Retina (tissue), 1 donor: ENCODE data around the gene GMPR.

Source experiments
- DNase-seq: peaks from one replicate; pipeline ENCODE4 v3.0.0-alpha.2; 2016

The GMPR gene

DNA sequence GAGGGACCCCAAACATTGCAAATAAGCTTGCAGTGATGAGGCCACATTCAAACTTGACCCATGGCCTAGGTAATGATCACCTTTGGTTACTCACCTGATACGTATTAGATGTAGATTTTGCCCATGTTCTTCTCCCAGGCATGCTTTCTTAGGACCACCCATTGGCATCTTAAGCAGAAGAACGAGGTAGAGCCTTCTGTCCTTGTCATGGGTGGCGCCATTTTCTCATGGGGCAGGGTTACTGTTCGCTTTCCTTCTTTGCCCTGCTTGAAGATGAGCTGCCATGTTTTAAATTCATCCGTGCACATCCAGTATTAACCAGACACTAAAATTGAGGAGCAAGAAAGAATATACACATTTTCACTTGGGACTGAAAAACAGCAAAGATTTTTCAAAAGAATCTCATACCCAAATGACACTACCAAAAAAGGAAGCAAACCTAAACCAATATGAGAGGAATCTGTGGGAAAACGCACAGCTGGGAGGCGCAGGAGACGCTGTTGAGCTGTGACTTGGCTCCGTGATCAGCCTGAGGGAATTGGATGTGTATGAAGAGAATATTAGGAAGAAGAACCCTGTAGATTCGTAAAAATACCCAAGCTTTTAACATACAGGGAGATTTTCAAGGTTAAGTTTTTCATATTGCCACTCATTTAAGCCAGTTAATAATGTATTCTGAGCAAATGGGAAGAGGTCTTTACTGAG lies 36.6 kb downstream of the GMPR start:
- no peak for DNase-seq

DNA sequence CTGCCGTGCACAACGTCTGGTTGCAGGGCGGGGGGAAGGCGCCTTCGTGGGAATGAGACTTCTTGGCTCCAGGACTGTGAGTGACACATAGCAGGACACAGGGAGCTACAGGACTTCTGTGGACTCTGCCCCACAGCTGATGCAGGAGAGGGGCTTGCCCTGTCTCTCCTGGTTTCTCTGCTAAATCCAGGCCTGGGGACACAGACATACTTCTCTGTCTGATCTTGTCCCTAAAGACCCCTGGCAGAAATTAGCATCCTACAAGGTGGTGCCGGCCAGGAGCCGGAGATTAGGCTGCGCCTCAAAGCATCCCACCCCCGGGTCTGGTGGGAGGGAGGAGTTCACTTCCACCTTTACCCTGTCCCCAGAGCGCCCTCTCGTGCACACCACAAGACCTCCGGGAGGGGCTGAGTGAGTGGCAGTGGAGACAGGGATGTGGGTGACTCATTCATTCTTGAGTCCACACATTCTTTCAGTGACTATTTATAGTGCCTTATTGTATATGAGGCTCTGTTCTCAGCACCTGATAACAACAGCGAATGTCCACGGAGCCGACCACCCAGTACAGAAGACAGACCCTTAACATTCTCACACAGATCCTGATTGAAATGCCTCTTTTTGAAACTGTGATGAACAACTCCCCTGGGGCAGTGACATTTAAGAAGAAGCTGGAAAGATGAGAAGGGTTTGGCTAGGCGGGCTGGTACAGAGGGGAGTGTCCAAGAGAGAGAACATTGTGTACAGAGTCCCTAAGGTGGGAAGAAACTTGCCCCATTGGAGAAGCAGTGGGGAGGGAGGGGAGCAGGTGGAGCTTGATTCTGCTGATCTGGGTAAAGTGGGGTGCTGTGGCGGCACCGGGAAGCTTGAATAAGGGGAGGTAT lies 39.0 kb downstream of the GMPR start:
- no peak for DNase-seq

DNA sequence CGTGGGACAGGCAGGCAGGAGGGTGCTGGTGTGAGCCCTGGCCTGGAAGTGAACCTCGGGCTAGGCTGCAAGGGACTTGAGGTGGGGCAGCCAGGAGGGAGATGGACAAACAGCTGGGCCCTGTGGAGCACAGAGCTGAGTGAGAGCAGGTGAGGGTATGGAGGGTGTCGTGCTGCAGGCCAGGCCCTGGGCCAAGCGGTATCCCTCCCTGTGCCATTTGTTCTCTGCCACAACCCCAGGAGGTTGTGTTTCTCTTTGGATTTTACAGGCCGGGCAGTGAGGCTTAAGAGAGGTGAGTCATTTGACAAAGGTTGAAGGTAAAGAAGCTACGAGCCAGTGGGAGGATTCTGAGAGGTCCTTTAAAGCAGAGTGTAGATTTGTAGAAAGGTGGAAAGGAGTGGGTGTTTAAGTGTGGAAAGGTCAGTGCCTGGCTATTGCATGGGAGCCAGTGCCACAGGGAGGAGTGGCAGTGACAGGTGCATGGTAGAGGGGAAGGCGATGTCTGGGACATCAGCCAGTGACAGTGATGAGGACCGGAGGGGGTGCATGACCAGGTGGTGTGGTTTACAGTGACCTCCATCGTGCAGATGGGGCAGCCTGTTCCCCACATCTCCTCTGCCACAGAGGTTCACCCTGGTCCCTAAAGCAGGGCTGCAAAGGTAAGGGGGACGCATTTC lies 39.8 kb downstream of the GMPR start:
- no peak for DNase-seq

DNA sequence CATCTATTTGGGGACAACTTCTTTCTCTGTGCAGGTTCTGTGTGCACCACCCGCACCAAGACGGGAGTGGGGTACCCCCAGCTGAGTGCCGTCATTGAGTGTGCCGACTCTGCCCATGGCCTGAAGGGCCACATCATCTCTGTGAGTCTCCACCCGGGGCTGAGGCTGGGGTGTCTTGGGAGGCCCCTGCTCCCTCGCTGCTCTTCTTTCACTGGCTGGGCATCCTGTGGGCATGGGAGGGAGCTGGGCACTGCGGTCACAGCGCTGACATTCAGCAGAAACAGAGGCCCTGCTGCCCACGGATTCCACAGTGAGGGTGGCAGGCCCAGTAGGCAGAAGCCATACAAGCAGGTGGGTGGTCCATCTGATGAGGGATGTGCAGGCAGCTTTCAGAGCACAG lies 40.4 kb downstream of the GMPR start:
- DNase-seq, result no peak

DNA sequence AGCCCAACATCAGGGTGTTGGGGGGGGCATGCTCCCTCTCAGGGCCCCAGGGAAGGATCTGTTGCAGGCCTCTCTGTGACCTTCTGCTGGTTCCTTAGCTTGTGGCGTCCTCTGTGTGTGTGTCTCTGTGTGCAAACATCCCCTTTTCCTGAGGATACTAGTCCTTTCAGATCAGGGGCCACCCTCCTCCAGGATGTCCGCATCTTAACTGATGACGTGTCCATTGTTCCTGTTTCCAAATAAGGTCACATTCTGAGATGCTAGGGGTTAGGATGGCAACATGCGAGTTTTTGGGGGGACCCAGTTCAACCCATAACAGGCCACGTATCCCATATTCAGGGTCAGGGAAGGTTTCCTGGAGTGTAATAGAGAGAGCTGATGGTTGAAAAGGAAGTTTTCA lies 40.9 kb downstream of the GMPR start:
- DNase-seq, result no peak

DNA sequence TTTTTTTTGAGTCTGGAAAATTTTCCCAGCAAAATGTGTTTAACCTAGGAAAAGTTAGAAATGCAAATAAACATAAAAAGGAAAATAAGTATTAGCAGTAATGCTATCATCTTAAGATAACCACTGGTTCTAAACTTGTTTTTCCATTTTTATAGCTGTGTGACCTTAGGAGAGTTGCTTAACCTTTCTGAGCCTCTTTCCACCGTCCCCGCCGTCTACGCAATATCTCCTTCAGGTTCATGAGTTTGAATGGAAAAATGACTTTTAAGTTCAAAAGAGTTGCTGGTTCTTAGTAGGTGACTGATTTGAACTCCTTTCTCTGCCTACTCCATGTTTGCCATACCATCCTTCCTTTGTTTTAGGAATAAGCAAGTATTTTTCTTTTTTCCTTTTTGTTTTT lies 44.0 kb downstream of the GMPR start:
- no peak for DNase-seq

DNA sequence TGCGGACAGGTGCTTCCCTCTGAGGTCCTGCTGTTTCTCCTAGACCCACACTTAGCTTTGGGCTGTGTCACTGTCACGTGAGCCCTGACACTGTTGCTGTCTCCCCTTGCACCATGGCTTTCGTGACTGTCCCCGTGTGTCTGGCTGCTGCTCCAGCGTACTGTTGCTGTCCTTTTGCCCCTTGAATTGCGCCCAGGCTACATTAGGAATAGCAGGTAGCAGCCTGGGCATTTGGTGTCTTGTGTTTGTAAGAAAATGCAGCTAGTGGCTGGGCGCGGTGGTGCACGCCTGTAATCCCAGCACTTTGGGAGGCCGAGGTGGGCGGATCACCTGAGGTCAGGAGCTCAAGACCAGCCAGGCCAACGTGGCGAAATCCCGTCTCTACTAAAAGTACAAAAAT lies 46.1 kb downstream of the GMPR start:
- no peak for DNase-seq

DNA sequence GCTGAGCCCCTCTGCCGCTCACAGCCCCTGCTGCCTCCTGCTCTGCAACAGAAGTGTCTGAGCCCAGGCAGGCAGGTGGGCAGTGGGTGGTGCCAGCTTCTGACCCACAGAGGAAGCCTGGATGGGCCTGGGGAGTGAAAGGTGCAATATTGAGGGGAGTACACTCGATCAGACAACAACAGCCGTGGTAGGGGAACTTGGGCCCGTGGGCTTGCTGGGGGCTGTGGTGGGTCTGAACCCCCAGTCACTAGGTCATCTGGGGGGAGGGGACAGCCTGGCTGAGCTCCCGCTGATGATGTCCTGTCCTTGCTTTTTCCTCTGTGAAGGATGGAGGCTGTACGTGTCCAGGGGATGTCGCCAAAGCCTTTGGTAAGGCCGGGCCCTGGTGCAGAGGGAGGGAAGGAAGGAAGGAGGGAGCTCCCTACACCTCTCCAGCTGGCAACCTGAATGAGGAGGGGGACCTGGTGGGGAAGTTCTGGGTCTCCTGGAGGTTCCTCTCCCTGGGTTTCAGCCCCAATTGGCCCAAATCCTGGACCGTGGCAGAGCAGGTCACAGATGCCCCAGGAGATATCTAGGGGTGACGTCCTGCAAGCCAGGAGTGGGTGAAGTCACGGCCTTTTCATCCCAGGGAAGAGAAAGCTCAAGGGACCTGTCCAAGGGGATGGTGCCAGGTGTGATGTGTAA lies 47.2 kb downstream of the GMPR start:
- no peak for DNase-seq

DNA sequence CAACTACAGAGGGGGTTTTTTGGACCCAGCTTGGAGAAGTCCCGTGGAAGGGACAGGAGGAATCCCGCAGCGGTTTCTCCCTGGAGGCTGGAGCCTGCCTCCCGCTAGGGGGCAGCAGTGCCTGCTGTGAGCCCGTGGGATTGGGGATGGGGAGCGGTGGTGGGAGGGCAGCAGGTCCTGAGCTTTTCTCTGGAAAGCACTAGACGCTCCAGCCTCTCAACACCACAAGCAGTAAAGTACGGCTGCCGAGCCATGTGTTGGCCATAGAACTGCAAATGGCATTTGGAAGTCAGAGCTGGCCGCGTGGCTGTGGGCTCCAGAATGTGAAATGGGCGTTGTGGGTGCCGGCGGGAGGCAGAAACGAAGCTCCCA lies 47.8 kb downstream of the GMPR start:
- DNase-seq, result peak; percentile 67

DNA sequence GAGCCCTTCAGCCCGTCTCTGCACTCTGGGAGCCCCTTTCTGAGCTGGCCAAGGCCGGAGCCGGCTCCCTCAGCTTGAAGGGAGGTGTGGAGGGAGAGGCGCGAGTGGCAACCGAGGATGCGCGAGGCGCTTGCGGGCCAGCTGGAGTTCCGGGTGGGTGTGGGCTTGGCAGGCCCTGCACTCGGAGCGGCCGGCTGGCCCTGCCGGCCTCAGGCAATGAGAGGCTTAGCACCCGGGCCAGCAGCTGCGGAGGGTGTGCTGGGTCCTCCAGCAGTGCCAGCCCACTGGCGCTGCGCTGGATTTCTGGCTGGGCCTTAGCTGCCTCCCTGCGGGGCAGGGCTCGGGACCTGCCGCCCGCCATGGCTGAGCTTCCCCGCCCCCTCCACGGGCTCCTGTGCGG lies 49.8 kb downstream of the GMPR start:
- no peak for DNase-seq

DNA sequence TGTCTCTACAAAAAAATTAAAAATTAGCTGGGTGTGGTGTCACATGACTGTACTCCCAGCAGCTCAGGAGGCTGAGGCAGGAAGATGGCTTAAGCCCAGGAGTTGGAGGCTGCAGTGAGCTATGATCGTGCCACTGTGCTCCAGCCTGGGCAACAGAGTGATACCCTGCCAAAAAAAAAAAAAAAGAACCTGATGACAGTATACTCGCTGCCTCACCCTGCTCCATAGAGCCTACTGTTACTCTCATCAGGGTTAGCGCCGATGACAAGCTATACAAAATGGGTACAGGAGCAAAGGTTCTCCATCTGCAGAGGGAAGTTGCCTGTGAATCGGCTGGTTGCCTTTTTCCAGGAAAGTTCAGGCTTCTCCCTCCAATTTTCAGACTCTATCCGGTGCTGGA lies 53.4 kb downstream of the GMPR start:
- DNase-seq, result no peak

DNA sequence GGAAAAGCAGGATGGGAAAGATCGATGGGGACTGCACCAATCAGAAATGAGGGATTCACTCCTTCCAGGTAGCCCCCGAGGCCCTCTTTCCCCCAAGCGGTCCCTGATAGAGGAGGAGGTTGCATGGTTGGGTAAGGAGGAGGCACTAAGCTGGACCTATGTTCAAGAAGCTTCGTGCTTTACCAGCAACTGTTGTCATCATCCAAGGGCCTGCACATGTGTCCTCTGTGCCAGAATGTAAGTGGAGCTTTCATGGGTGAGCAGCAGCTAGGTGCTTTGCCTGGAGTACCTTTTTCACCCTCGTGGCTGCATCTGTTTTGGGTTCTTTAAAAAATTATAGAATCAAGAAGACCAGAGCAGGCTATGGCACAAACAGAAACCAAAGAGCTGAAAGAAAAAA lies 54.0 kb downstream of the GMPR start:
- no peak for DNase-seq

DNA sequence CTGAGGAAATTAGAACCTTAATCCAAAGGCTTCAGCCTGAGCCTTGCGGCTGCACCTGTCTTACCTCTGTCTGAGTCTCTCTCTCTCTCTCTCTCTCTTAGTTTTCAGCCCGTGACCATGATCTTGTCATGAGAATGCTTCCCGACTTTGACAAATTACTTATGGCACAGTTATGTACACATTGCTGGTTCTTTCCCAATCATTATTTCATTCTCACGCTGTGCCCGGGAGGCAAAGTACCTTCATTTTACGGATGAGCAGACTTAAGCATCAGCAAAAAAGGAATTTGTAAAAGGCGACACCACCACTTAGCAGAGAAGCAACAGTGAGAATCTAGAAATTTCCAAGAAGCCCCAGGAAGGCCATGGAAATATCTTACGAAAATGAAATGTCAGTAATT lies 54.6 kb downstream of the GMPR start:
- peak; percentile 82 for DNase-seq

DNA sequence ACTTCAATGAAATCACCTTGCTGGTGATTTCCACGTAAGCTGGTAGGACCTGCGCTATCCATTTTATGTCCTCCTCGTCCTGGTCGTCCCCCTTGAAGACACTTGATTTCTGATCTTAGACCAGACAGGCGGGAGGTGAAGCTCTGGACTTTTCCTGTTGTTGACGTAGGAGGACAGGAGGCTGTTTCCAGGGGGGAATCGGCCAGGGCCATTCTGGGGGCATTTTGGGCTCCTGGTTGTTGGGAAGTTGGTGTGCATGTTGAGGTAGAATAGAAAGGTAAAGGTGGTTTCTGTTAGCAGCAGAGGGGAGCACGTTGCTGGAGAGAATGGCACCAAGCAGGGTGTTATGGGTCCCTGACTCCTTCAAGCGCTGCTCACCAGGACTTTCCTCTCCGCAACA lies 56.0 kb downstream of the GMPR start:
- no peak for DNase-seq

DNA sequence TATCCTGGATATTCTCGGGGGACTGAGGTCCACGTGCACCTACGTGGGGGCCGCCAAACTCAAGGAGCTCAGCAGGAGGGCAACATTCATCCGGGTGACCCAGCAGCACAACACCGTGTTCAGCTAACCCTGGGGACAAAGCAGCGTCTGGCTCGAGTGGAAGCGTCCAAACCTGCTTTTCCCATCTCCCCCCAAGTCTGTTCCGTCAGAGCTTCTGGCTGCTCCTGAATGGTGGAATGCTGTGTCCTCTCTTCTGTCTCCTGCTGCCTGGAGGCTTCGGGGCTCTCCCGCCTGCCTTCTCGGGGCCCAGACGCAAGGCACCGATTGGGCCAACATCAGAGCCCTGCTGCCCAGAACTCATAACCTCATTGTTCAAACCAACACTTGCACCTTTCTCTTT lies 56.7 kb downstream of the GMPR start:
- DNase-seq, result no peak

DNA sequence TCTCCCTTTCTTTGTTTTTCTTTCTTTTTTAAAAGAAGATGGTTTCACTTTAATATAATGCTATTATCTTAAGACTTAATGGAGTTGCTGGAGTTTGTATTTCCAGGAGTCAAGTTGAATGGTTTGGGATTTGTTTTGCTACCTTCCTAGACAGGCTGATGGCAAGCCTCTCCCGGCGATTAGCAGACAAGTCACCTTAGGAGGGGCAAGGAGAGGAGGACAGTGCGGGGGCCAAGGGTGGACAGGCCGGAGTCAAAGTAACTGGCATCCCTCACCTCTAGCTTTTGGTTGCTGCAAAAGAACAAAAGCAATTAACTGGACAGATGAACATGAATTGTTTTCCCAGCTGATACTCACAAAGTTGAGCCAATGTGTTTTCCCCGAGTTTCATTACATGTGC lies 57.1 kb downstream of the GMPR start:
- DNase-seq, result no peak

DNA sequence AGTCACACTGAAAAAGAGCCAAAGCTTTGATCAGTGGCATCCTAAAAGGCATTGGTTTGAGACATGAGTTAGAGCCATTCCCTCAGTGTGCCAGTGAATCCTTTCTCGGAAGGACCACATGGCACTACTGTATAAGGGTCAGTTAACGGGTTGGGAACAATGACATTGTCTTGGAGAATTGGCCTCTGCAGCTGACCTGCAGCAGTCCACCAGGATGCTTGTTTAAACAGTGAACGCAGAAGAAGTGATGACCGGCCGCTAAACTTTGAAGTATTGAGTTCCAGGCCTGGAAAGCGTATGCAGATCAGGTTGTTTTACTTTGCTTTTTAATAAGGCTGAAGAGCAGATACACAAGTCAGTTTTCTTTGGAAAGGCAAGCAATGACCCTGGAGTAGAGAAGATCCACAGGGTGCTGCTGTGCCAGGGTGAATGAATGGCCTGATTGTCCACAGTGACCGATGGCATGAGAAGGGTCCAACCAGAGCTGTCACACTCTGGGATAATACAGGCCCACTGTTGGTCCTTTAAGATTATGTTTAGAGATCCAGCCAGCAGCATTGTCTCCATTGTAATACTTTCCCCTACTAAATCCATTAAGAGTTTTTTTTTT lies 57.8 kb downstream of the GMPR start:
- DNase-seq, result peak; percentile 21

DNA sequence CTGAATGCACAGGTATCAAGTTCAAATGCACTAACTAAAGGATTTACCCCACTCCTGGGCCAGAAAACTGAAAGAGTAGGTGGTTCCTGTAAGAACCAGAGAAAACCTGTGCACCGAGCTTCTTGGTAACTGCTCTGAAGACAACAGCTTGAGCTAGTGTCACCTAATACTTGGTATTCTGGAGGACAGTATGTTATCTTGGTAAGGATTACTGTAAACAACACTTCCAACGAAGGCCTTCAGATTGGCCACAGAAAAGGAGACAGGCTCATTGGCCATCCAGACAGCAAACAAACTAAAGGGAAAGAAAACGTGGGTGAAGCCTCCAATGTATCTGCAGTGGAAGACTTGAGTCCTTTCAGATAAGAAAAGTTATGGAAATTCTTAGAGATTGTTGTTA lies 61.5 kb downstream of the GMPR start:
- DNase-seq, result no peak

DNA sequence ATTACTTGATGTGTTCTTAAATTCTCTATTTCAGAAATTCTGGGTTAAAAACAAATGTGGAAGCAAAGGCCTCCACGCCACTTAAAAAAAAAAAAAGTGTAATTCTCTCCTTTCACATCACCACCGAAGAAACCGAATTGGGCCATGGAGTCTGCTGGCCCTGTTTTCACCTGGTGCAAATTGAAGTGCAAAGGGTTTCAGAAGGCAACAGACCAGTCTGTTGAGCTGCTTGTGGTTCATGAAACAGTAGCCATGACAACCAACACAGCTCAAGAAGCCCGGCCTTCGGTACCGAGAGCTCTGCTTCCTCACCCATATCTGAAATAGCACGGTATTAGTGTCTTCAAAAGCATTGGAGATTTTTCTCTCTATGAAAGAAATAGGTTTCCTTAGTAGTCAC lies 63.1 kb downstream of the GMPR start:
- DNase-seq, result no peak

DNA sequence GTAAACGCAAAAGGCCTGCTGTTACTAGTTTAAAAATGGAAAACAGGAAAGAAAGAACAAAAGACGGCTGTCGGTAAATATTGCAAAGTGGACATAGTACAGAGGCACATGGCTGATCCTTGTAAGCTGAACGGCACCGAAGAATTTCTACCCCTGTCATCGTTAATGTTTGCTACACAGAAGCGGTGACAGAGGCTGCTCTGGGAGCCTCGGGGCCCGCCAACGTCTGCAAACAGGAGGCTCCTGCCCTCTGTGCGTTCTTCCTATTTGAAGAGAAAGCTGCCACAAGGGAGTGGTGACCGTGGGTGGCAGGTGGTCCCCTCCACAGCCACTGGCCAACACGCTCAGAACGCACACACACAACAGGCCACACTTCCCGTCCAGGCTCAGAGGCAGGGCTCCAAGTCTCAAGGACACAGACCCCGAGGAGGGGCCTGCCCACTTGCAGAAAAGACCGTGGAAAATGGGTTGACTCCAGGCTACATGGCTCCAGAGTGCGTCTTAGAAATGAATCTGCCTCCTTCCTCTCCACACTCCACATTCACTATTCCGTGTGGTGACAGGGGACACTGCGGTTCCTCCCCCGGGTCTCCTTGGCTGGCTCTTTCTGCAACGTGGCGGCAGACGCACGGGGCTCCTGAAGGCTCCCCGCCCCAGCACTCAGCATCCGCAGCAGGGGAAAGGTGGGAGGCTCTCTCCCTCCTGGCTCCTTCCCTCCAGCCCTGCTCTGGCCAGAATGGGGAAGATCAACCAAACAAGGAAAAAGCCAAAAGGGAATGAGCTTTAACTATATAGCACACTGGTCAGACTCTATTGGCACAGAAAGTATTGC lies 64.5 kb downstream of the GMPR start:
- peak; percentile 45 for DNase-seq

DNA sequence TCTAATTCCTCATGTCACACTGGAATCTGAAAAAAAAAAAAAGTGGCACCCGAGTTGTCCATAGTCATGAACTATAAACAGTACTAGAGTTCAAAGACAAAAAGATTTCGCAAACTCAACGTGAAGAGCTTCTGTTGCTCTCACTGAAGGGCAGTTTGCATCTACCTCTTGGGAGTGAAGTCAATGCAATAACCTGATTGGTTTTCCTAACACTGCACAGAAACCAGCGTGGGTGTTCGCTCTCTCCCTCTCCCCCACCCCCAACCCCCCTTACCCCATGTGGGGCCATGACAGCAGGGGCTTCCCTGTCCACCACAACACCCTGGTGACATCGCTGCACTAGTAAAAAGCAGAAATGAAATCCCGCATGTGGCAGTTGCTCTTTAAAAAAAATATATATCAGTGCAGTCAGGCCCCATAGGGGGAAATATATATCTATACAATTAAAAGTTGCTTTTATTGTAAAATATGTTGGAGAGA lies 66.9 kb downstream of the GMPR start:
- DNase-seq, result no peak

DNA sequence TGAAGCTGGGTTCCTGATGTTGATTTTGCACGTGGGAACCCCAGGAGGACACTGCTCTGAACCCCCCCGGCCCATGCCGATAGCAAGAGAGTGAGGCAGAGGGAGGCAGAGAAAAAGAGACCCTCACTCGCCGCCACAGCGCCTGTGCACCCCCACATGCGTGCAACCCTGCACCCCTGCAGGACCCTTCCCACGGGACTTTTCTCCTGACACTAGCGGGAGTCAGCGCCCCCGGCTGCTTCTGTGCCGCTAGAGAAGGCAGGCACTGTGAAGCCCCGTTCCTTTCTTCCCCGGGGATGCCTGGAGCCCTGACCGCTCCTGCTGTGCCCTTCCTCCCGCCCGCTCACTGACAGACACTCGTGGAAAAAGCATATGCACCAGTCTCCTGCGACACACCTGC lies 67.4 kb downstream of the GMPR start:
- no peak for DNase-seq
